Endothelial cell of umbilical vein (primary cell): ENCODE data around the gene ATG101. TPM values are rescaled to one million over a fixed set of nuclear protein-coding genes. Genes with fewer than 3 reads are reported as not detected.

ENCODE experiments used
- BruUV-seq: library from RNA; stranded (reverse); fragments of 400-500 nt; replicated peaks from 2 replicates; lab custom pipeline; 2021; lab: Mats Ljungman, UMichigan
- CTCF ChIA-PET: fragments of 300-600, 350-600 bp; sonication (Branson Sonifier 250); formaldehyde crosslinking; loops from one replicate; lab custom pipeline; 2021; ENCODE audit warnings: antibody characterized with exemption, inconsistent platforms; lab: Charles Lee
- POLR2A ChIA-PET: fragments of 300-600, 350-600 bp; sonication (Branson Sonifier 250); formaldehyde crosslinking; loops from one replicate; lab custom pipeline; 2021; ENCODE audit warnings: antibody characterized with exemption, inconsistent platforms; lab: Charles Lee
- DNase-seq: peaks from one replicate; pipeline ENCODE4 v3.0.0-alpha.2; 2011; ENCODE audit warnings: low read depth, low spot score
- FAIRE-seq: peaks from 2 replicates; lab custom pipeline; 2011; peaks lifted over from hg19 to GRCh38; lab: Jason Lieb, UNC
- H2AFZ ChIP-seq: 2 replicates; pipeline ENCODE4 v1.6.0; 2012; ENCODE audit warnings: low read depth, low read length, control low read depth, inconsistent platforms
- H3K27ac ChIP-seq: 2 replicates; pipeline ENCODE4 v1.5.1; 2011; ENCODE audit warnings: low read depth, mild to moderate bottlenecking, control low read depth, low read length, moderate library complexity; ENCODE audit not compliant: insufficient read depth
- H3K27me3 ChIP-seq, 2 experiments: 2 replicates each; pipeline versions ENCODE4 v1.6.0 to v1.6.1; 2011; ENCODE audit warnings: low read length in 2 of 2, mixed read lengths in 1 of 2; ENCODE audit not compliant: control insufficient read depth in 2 of 2, insufficient read depth in 2 of 2
- H3K36me3 ChIP-seq, 2 experiments: 2 replicates in 1 of 2; 3 replicates in 1 of 2; pipeline ENCODE4 v1.5.1; 2011; ENCODE audit warnings: low read length in 2 of 2, mild to moderate bottlenecking in 1 of 2, moderate library complexity in 1 of 2; ENCODE audit not compliant: control insufficient read depth in 2 of 2, insufficient read depth in 2 of 2; ENCODE audit errors: extremely low read depth in 1 of 2
- H3K4me1 ChIP-seq: 3 replicates; pipeline ENCODE4 v1.5.1; 2011; ENCODE audit warnings: mild to moderate bottlenecking, low read length; ENCODE audit not compliant: control insufficient read depth, insufficient read depth; ENCODE audit errors: extremely low read depth
- H3K4me2 ChIP-seq: 2 replicates; pipeline ENCODE4 v1.6.1; 2011; ENCODE audit warnings: low read length, control low read depth, mixed read lengths; ENCODE audit not compliant: insufficient read depth
- H3K4me3 ChIP-seq, 3 experiments: fragments of 200-600 bp in 1 of 3; sonication (generic), shearing (Covaris generic) in 1 of 3; replicated peaks in 1 of 3; 2 replicates each; pipeline ENCODE4 v1.5.1; 2011 to 2016; ENCODE audit warnings: control low read depth in 3 of 3, low read length in 3 of 3, mild to moderate bottlenecking in 2 of 3, inconsistent platforms in 1 of 3, low read depth in 1 of 3, moderate library complexity in 1 of 3; ENCODE audit not compliant: insufficient read depth in 1 of 3
- H3K79me2 ChIP-seq: 2 replicates; pipeline ENCODE4 v1.6.0; 2012; ENCODE audit warnings: low read length, inconsistent platforms; ENCODE audit not compliant: control insufficient read depth, insufficient read depth
- H3K9ac ChIP-seq: replicated peaks from 2 replicates; pipeline ENCODE3; 2011; ENCODE audit warnings: low read length, control low read depth; ENCODE audit not compliant: insufficient read depth; ENCODE audit errors: extremely low read depth
- H3K9me1 ChIP-seq: replicated peaks from 3 replicates; pipeline ENCODE4 v1.6.0; 2011; ENCODE audit warnings: mild to moderate bottlenecking, low read length; ENCODE audit not compliant: control insufficient read depth, insufficient read depth; ENCODE audit errors: extremely low read depth
- H3K9me3 ChIP-seq: replicated peaks from 2 replicates; pipeline ENCODE4 v1.5.1; 2012; ENCODE audit warnings: low read length, inconsistent platforms; ENCODE audit not compliant: control insufficient read depth, insufficient read depth
- H4K20me1 ChIP-seq: replicated peaks from 2 replicates; pipeline ENCODE3; 2011; ENCODE audit warnings: mild to moderate bottlenecking, low read length; ENCODE audit not compliant: control insufficient read depth, insufficient read depth; ENCODE audit errors: extremely low read depth
- EZH2 ChIP-seq: IDR thresholded peaks from 2 replicates; pipeline ENCODE4 v1.6.1; 2012; ENCODE audit warnings: borderline replicate concordance, low read depth, mild to moderate bottlenecking, moderate library complexity, low read length, inconsistent platforms; ENCODE audit not compliant: severe bottlenecking
- FOS ChIP-seq: IDR thresholded peaks from 2 replicates; pipeline ENCODE4 v1.6.1; 2011; ENCODE audit warnings: mild to moderate bottlenecking, low read length, moderate library complexity, borderline replicate concordance; ENCODE audit not compliant: insufficient read depth
- GATA2 ChIP-seq: IDR thresholded peaks from 2 replicates; pipeline ENCODE4 v1.7.0; 2011; ENCODE audit warnings: low read depth, mild to moderate bottlenecking, moderate library complexity, mixed read lengths, low read length; ENCODE audit not compliant: insufficient read length, insufficient read depth
- JUN ChIP-seq: IDR thresholded peaks from 2 replicates; pipeline ENCODE4 v1.6.1; 2011; ENCODE audit warnings: borderline replicate concordance, low read depth; ENCODE audit not compliant: insufficient read length, insufficient read depth
- MYC ChIP-seq: IDR thresholded peaks from one replicate; pipeline ENCODE4 v1.6.1; 2011; ENCODE audit warnings: mild to moderate bottlenecking, low read depth, low read length
- POLR2A ChIP-seq: IDR thresholded peaks from 2 replicates; pipeline ENCODE4 v1.6.1; 2012; ENCODE audit warnings: low read depth, mild to moderate bottlenecking, control low read depth, low read length
- POLR2AphosphoS5 ChIP-seq: IDR thresholded peaks from 2 replicates; pipeline ENCODE4 v1.6.1; 2012; ENCODE audit warnings: low read depth, mild to moderate bottlenecking, control low read depth, low read length, moderate library complexity; ENCODE audit not compliant: insufficient read depth
- dilution Hi-C: fragments of 300-500 bp; cut with MboI; formaldehyde crosslinking; loops from one replicate; pipeline ENCODE4 v1.15.0; 2019; ENCODE audit warnings: low sequenced_read_pairs; ENCODE audit not compliant: extremely low pct_ligation_motif_present
- intact Hi-C: fragments of 100-400 bp; cut with micrococcal nuclease; formaldehyde crosslinking; loops from one replicate; pipeline ENCODE4 v1.10.0; 2022
- polyA plus RNA-seq, 4 experiments: library from polyadenylated mRNA; depleted of rRNA in 3 of 4; stranded (reverse) in 3 of 4; unstranded in 1 of 4; fragments of >200 nt; gene quantifications; 2 replicates each; pipeline versions ENCODE4 v1.2.1 to v1.2.3, GENCODE V29; 2011 to 2012; ENCODE audit warnings: missing spikeins in 1 of 4
- total RNA-seq: library from RNA; stranded (reverse); gene quantifications from 2 replicates; pipeline ENCODE4 v1.2.3, GENCODE V29; 2021
- TF ChIP-seq, protein P1 (sequence below), 2 donors: IDR thresholded peaks; 1 replicate in 1 of 2; 2 replicates in 1 of 2; pipeline ENCODE4 v1.5.1; 2011; ENCODE audit warnings: low read length in 2 of 2, mild to moderate bottlenecking in 2 of 2, moderate library complexity in 2 of 2, control low read depth in 1 of 2, inconsistent platforms in 1 of 2, low read depth in 1 of 2; ENCODE audit not compliant: insufficient read depth in 1 of 2; ENCODE audit errors: extremely low read depth in 1 of 2
- TF ChIP-seq, protein P2 (sequence below): IDR thresholded peaks from 2 replicates; pipeline ENCODE4 v1.6.1; 2011; ENCODE audit not compliant: insufficient read depth, insufficient read length

ATG101 gene
- total and polyA plus RNA-seq, 2 donors (not counting 3 experiments of a cell fraction or from before 2014, with no cell fraction given) = 41.6 to 78.4 TPM

DNA sequence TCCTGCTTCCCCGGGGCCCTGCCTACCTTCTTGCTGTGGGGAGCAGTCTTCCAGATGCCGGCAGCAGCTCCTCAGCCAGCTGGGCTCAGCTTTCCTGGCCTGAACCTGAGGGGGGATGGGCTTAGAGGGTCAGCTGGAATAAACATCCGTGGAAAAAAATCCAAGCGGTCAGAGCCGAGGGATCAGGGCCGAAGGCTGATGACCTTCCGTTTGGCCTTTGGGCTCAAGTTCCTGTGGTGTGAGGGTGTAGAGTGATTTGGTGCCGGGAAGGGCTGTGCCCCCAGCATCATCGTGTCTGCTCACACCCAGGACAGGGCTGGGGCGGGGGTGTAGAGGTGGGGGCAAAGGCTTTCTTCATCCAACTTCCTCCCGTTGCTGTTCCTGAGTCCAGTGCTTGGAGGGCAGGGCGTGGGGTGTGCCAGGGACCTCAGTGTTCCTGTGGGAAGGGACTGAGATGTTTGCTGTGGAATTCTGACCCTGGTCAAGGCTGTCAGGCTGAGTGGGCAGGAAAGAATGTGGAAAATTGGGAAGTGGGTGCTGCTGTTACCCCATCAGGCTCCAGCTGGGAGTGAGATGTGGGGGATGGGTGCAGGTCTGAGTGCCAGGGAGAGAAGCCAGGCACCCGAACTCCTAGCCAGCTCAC, 12.4 kb downstream of the ATG101 start:
- Histone ChIP-seq H3K27ac (no peak overlapping the region), H3K9me1 (no peaks in the 10 kb centered on the region), H3K79me2 (no peaks in the 10 kb centered on the region), H3K4me2 (no peak overlapping the region), H2AFZ (no peak overlapping the region), H3K4me3 (no peak overlapping the region), H3K4me1 (peaks cover 5% of the 10 kb centered on the region), H3K9me3 (no peaks in the 10 kb centered on the region), H3K9ac (no peak overlapping the region), H3K36me3 (peaks cover 6 to 9% of the 10 kb centered on the region in 2 experiments), H3K27me3 (no peaks in the 10 kb centered on the region), H4K20me1 (no peaks in the 10 kb centered on the region)
- intact Hi-C loops = no loop called here
- TF ChIP-seq FOS = no peak
- TF ChIP-seq JUN = no peak
- TF ChIP-seq POLR2A = no peak
- no peak for TF ChIP-seq MYC
- TF ChIP-seq, protein P1, sequence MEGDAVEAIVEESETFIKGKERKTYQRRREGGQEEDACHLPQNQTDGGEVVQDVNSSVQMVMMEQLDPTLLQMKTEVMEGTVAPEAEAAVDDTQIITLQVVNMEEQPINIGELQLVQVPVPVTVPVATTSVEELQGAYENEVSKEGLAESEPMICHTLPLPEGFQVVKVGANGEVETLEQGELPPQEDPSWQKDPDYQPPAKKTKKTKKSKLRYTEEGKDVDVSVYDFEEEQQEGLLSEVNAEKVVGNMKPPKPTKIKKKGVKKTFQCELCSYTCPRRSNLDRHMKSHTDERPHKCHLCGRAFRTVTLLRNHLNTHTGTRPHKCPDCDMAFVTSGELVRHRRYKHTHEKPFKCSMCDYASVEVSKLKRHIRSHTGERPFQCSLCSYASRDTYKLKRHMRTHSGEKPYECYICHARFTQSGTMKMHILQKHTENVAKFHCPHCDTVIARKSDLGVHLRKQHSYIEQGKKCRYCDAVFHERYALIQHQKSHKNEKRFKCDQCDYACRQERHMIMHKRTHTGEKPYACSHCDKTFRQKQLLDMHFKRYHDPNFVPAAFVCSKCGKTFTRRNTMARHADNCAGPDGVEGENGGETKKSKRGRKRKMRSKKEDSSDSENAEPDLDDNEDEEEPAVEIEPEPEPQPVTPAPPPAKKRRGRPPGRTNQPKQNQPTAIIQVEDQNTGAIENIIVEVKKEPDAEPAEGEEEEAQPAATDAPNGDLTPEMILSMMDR (IDR thresholded peaks at IDR 0.05; ENCODE audit: extremely low read depth in 1 of 2, insufficient read depth in 1 of 2, low read depth in 1 of 2, low read length in 2 of 2) = no peak
- no peak for TF ChIP-seq EZH2
- TF ChIP-seq, protein P2, sequence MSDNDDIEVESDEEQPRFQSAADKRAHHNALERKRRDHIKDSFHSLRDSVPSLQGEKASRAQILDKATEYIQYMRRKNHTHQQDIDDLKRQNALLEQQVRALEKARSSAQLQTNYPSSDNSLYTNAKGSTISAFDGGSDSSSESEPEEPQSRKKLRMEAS = no peak
- no peak for TF ChIP-seq GATA2
- TF ChIP-seq POLR2AphosphoS5 = no peak
- no TSS peak for BruUV-seq
- FAIRE-seq (no peak), DNase-seq (no peak)
- ChIA-PET POLR2A (interaction anchor here (0.8 to 1.9 kb wide), 2 partner anchors 57 to 76 kb away, joined by 3 to 7 read pairs; partner anchors contain the start of gene TAMALIN), CTCF (interaction anchor here (0.8 to 12.8 kb wide), 20 partner anchors 9 to 197 kb away, joined by 3 to 452 read pairs (median 6); partner anchors contain the start of genes ATG101, NR4A1 and TAMALIN)
- dilution Hi-C loops = no loop called here
